GM21737 (cell line): ENCODE results near the gene CRISPLD2.

ENCODE experiments used
- ATAC-seq: cut with Tn5 transposase; IDR thresholded peaks from one replicate; pipeline ENCODE4 v1.9.1; 2021; ENCODE audit warnings: mild to moderate bottlenecking, moderate library complexity; ENCODE audit not compliant: unreplicated experiment

Gene CRISPLD2

DNA sequence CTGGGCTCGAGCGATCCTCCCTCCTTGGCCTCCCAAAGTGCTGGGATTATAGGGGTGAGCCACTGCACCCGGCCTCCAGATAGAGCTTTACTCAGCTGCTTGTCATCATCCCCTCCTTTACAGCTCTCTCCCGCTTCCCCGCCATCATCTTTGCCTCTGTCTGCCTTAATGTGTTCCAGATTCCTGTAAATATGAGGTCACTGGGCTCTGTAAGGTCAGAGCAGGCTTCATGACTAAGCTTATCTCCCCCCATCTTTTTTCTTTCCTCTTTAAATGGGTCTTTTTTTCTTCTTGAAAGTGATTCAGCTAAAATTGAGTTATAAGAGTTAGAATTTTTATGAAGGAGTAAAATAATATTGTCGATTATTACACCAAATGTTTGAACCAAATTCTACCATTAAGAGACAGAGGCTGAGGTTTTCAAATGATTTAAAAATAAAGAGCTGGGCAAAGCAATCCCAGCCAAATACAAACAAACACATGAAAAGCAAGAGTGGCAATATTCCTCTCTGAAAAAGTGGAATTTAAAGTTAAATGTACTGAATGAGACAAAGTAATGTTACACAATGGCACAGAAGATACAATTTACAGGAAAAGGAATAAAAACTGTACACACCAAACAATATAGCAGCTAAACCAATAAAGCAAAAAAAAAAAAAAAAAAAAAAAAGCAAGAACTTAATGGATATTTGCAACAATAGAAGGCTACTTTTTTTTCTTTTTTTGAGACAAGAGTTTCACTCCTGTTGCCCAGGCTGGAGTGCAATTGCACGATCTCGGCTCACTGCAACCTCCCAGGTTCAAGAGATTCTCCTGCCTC, 62.1 kb downstream of the CRISPLD2 start:
- ATAC-seq = no peak

DNA sequence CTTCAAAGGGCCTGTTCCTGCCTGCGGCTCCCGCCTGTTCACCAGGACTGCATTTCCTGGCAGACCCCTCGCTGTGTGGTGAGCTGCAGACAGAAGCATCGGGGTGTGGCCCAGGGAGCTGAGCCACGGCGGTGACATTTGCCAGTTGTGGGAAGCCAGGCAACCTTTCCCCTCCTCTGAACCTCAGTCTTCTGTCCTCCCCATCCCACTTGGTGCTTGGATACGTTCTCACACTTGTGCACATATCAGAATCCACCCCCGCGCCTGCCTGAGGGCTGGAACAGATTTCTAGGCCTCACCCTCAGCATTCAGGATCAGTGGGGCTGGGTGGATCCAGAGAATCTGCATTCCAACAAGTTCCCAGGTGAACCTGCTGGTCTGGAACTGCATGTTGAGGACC, 63.5 kb downstream of the CRISPLD2 start:
- ATAC-seq = no peak

DNA sequence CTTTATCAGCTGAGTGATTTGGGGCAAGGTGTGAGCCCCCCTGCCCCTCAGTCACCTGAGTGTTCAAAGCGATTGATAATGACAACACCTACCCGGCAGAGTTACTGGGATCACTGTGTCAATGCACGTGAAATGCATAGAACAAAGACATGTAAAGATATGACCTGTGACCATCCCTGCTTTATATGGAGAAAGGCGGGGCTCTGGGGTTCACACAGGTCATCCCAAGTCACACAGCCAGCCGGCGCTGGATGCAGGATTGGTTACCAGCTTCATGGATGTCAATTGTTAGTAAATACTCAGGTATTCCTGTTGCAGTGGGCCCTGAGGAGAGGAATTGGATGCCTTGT, 64.4 kb downstream of the CRISPLD2 start:
- no peak for ATAC-seq

DNA sequence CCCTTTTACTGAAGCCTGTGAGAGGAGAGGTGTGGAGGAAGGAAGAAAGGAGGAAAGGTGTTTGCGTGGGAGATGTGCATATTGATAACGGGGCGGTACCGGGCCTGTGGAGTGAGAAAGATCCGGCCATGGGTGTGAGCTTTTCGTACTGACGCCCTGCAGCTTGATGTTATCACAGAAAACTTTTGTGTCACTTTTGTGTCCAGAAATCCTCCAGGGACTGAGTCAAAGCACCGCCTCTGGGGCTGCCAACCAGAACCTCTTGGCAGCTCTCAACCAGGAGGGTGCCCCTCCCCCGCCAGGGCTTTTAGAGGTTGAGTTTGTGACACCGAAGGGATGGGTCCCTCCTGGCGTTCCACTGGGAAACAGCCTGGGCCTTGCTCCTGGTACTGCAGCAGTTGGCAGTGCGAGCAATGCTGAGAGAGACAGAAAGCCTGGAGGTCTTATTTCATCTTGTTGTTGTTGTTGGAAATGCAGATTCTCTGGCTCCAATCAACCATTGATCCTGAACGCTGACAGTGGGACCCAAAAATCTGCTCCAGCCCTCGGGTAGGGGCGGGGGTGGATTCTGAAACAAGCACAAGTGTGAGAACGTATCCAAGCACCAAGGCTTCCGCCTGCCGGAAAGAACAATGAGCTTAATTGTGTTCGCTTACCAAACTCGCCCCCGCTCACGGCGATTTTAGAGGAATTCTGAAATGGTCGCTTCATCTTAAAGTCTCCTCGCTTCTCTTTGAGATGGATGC, 65.0 kb downstream of the CRISPLD2 start:
- ATAC-seq = no peak

DNA sequence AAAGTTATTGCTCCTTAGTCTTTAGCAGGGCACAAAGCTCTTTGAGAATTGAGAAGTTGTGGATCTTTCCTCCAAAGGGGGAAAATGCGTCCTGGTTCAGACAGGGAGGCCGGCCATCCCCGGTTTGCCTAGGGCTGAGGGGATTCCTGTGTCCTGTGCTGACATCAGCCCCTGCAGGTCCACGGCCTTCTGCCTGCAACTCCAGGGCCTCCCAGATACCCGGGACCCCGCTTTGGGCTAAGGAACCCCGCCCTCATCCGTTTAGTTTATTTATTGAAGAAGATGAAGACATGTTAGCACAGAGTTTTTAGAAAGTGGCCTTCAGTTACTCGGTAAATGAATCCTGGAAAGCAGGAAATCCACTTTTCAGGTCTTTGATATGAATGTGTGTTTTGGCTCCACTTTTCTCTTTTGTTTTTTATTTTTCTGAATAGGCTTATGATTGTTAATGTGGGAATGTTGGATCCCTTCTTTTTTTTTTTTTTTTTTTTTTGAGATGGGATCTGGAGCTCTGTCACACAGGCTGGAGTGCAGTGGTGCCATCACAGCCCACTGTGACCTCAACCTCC, 65.6 kb downstream of the CRISPLD2 start:
- ATAC-seq = no peak

DNA sequence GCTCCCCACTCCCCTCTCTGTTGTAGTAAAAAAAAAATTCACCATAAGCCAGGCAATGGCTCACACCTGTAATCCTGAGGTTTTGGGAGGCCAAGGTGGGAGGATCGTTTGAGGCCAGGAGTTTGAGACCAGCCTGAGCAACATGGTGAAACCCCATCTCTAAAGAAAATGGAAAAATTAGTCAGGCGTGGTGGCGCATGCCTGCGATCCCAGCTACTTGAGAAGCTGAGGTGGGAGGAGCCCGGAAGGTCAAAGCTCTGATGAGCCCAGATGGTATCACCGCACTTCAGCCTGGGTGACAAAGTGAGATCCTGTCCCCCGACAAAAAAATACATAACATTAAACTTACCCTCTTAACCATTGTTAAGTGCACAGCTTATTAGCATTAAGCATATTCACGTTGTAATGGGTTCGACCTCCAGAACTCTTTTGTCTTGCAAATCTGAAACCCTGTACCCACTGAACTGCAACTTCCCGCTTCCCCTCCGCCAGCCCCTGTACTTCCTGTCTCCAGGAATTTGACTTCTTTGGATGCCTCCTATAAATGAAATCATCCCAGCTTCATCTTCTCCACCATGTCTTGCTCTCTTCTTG, 66.8 kb downstream of the CRISPLD2 start:
- no peak for ATAC-seq

DNA sequence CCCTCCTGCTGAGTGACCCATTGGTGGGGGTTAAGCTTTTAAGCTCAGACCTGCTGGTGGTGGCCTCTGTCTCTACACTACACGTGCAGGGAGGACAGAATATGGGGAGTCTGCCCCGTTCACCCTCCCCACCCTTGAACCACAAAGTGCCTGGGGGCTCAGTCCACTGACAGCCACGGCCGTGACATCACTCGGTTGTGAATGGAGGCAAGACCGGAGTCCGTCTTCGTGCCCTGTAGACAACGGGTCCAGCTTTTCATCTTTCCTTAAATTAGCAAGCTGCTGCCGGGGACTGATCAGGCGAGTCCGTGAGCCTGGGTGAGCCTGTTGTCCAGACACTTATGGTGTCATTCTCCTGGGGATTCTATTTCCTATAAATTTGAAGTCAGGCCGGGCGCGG, 67.4 kb downstream of the CRISPLD2 start:
- no peak for ATAC-seq

DNA sequence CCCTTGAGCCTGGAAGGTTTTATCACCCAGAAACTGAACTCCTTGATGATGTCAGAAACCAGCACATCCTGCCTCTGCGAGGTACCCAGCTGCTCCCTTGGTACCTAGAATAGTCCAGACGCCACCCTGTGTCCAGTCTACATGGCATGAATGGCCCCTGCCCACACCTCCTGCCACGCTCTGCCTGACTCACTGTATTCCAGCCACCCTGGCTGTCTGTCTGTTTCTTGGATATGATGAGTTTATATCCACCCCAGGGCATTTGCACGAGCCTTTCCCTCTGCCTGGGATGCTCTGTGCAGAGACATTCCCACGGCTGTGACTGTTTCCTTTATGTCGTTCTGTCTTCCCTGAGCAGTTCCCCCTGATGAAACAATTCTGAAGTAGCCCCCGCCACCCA, 68.7 kb downstream of the CRISPLD2 start:
- ATAC-seq = no peak

DNA sequence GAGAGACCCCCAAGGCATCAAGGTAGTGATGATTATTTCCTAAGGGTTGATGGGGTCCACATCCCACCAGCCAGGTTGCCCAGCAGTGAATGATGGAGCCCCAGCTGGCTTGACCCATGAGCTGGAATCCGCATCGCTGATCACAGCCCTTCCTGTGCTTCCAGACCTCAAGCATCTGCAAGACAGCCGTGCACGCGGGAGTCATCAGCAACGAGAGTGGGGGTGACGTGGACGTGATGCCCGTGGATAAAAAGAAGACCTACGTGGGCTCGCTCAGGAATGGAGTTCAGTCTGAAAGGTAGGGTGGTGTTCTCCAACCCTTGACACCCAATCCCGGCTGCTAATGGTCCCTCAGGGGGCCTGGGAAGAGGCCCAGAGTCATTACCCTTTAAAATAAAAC, 69.3 kb downstream of the CRISPLD2 start:
- ATAC-seq = no peak

DNA sequence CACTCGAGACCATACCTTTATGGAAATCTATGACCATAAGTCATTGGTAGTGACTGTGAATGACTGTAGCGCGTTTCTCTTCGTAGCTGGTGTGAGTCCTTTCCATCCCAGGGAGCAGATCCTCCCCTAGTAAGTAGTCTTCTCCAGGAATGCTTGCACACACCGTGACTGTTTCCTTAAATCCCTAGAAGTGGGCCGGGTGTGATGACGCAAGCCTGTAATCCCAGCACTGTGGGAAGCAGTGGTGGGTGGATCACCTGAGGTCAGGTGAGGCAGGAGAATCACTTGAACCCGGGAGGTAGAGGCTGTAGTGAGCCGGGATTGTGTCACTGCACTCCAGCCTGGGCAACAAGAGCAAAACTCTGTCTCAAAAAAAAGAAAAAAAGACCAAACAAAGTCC, 70.6 kb downstream of the CRISPLD2 start:
- no peak for ATAC-seq

DNA sequence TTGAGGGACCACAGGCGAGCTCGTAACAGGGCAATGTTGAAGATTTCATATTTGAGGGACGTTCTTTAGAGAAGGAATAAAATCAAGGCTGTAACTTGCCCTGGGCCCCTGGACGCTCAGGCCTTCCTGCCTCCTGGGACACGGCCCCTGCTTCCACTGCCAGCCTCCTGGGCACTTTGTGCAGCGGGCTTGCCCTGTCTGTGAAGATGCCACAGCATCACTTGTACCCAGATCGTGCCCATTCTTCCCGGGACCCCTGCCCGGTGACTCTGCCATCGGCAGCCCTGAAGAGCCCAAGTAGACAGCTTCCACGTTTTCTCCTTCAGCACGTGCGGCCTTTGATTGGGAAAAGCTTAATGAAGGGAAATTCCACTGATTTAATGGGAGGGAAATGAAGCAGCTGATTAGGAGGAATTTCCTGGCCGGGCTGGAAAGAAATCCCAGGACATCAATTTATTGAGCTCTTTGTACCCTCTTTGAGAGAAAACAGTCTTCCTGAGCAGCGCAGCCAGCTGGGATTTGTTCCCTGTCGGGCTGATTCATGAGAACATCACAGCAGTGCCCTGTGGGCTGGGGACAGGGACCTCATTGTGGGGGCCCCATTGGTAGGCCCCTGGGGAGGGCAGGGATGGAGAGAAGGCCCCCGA, 71.5 kb downstream of the CRISPLD2 start:
- ATAC-seq = no peak

DNA sequence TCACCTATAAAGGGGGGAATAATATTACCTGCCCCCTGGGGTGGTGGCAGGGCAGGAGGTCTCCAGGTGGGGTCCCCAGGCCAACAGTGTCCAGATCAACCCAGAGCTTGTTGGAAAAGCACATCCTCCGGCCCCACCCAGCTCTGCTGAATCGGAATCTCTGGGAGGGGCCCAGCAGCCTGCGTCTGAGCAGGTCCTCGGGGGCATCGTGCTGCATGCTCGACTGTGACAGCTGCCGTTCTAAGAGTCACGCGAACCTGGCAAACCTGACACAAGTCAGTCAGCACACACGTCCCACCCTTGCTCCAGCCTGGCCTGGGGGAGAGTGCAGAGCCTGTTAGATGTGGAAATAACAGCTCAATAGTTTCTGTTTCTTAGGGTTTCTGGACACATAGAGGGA, 72.3 kb downstream of the CRISPLD2 start:
- no peak for ATAC-seq

DNA sequence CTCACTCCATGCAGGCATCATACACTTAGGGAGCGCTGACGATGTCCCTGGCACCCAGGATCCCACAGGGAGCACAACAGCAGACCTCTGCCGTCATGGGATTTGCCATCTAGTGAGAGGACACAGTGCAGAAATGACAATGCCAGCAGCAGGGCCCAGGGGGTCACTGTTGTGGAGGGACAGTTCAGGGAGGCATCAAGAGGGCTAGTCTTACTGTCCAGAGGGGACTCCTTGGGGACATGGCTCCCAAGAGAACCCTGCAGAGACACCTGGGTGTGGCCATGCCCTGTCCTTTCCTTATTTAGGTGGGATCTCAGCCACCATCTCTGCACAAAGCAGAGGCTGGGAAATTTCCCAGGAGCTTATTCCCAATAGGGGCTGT, 73.7 kb downstream of the CRISPLD2 start:
- no peak for ATAC-seq

DNA sequence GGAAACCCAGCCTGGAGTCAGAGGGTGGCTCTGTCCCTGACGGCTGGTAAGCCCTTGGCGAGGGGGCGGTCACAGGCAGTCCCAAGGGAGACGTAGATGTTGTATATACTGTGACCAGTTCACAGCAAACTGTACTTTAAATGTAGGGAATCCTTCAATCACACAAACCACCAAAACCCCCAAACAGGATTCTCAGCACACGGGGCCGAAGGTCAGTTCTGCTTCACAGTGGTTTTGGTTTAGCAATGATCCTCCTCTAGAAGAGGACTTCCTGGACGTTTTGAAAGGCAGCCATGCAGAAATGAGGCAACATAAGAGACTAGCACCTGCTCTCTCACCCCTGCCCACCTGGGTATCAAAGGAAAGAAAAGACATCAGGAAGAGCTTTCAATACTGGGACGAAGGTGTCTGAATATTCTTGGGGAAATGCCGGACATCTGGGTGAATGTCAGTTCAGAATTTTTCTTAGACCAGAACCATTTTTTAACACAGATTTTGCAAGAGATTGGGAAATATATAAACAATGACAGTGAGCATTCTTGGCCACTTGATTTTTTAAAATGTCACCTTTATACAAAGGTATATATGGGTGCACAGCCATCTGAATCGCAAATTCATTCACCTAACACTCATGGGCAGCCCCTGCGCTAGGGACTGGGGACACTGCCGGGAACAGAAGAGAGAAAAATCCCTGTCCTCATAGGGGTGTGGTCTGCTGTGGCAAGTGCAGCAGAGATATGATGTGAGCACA, 74.2 kb downstream of the CRISPLD2 start:
- ATAC-seq = no peak

DNA sequence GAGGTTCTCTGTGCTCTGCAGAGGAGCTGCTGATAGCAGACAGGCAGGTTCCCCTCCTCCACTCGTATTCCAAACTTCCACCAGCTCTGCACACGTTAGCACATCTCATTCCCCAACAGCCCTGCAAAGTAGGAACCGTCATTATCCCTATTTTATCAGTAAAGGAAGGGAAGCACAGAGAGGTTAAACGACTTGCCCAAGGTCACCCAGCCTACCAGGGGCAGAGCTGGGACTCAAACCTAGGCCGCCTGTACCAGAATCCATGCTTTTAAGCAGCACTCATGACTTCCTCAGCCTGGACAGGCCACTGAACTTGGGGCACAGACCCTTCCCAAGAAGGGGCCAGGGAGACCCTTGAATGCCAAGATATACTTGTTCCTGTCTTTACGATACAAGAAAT, 75.2 kb downstream of the CRISPLD2 start:
- no peak for ATAC-seq

DNA sequence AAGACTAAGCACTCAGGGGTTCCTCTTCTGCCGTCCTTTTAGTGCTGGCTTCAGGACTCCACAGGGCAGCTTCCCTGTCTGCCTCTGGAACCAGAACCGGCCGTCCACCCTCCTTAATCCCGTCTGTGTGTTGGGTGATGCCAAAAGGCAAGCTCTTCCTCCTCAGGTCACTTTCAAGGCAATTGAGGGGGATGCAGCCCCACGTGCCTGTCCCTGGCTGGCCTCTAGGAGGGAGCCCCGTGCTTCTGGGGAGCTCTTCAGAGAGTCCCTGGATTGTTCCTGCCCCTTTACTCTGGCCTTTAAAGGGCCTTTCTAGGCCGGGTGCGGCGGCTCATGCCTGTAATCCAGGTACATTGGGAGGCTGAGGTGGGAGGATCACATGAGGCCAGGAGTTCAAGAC, 77.1 kb downstream of the CRISPLD2 start:
- no peak for ATAC-seq

DNA sequence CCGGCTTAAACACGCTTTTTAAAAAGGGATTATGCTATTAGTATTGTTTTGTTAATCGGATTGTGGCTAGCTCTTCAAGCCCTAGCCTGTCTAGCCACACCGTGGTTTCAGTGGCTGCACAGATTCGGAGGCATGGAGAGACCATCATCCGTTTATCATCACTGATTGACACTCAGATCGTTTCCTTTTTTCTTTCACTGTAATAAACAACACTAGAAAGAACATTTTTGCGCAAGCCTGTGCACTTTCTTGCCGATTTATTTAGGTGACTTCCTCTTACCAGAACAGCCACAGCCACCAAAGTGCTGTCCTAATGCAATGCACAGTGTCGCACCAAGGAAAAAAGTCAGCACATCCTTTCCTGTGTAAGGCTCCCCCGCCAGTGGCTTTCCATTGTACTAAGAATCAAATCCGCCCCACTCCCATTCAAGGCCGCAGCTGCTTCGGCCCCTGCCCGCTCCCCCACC, 78.2 kb downstream of the CRISPLD2 start:
- no peak for ATAC-seq

DNA sequence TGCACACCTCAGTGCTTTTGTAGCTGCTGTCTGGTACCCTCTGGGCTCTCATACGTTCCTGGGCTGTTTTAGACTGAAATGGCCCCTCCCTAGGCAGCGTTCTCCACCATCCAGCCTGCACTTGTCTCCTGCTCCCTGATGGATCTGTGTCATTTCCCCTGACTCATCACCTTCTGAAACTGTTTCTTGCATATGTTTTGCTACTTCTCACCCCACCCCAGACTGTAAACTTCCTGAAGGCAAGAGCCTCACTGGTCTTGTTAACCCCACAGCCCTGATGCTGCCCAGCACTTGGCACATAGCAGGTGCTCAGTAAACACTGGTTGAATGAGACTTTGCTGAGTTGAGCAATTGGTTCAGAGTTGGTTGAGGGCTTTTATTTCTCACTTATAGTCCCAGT, 78.7 kb downstream of the CRISPLD2 start:
- ATAC-seq = no peak

DNA sequence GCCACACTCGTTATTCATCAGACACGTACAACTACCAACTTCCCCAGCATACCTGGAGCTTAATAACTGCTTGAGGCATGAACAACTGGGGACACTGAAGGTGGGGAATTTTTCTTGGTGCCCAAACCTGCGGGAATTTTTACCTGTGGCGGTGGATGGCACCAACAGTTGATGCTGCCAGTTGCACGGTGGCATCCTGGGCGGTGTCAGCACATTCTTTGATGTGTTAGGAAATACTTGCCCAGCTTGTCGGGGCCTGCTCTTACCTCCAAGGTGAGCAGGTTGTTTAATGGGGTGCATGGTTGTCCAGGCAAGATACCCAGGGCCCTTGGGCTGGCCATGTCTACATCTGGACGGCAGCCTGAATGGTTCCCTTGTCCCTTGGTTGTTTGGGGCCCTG, 79.6 kb downstream of the CRISPLD2 start:
- ATAC-seq = no peak

DNA sequence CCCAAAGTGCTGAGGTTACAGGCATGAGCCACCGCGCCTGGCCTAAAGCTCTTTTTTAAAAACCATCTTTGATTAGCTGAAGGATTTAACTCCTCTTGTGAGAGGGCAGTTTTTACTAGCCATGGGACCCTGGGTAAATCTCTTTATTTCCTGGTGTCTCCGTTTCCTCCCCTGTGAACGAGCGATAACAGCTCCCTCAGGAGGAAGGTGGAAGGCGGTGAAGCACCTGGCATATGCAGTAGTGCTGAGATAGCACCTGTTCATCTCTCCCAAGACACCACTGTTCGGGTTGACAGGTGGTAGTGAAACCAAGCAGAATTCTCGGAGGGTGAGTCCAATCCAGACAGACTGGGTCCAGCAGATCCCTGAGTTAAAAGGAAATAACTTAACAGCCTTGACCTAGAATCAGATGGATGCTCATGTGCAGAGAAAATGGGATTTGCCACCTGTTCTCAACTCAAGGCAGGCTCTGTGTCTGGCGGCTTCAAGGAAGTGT, 86.2 kb downstream of the CRISPLD2 start:
- no peak for ATAC-seq
